A673 (cell line): ENCODE data around the gene TTC7B.

ENCODE experiments used
- EZH2 ChIP-seq: fragments of 200-600 bp; sonication (generic); IDR thresholded peaks from 2 replicates; pipeline ENCODE4 v1.6.1; 2017; ENCODE audit warnings: borderline replicate concordance, low read depth, mild to moderate bottlenecking, mixed read lengths, antibody characterized with exemption, low read length; ENCODE audit not compliant: poor library complexity, severe bottlenecking
- TF ChIP-seq, protein P1 (sequence below): fragments of 300-800, 200-600 bp; sonication (generic); conservative IDR thresholded peaks from 2 replicates; pipeline ENCODE4 v1.5.1; 2017; ENCODE audit warnings: low read depth, mild to moderate bottlenecking, antibody characterized with exemption, low read length, moderate library complexity, mixed read lengths

DNA sequence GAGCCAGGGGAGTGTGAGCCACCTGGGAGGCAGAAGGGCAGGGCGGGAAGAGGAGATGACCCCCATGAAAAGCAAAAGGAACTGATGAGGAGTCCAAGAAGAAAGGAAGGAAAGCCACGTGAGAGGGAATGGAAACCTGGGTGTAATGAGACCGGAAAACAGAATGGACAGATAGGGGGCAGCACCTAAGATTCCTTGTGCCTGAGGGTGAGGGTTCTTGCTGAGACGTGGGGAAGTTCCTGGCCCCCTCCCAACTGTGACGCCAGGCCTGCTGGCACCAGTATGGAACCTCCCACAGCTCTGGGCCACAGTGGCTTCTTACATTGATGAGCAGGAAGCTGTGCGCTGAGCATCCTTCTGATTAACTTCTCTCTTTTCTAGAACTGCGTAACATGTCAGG is 30.8 kb downstream of the TTC7B start:
- TF ChIP-seq, protein P1, sequence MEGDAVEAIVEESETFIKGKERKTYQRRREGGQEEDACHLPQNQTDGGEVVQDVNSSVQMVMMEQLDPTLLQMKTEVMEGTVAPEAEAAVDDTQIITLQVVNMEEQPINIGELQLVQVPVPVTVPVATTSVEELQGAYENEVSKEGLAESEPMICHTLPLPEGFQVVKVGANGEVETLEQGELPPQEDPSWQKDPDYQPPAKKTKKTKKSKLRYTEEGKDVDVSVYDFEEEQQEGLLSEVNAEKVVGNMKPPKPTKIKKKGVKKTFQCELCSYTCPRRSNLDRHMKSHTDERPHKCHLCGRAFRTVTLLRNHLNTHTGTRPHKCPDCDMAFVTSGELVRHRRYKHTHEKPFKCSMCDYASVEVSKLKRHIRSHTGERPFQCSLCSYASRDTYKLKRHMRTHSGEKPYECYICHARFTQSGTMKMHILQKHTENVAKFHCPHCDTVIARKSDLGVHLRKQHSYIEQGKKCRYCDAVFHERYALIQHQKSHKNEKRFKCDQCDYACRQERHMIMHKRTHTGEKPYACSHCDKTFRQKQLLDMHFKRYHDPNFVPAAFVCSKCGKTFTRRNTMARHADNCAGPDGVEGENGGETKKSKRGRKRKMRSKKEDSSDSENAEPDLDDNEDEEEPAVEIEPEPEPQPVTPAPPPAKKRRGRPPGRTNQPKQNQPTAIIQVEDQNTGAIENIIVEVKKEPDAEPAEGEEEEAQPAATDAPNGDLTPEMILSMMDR, result peak; percentile 57
- TF ChIP-seq EZH2, result no peak
